ENCODE measurements around the gene ADAM12. TPM values are rescaled to one million over a fixed set of nuclear protein-coding genes. Genes with fewer than 3 reads are reported as not detected.

The ADAM12 gene
- total RNA-seq, 4 donors from 2014 or later, result under 0.01 to 60.8 (median 0.64) TPM; not detected in 1

DNA sequence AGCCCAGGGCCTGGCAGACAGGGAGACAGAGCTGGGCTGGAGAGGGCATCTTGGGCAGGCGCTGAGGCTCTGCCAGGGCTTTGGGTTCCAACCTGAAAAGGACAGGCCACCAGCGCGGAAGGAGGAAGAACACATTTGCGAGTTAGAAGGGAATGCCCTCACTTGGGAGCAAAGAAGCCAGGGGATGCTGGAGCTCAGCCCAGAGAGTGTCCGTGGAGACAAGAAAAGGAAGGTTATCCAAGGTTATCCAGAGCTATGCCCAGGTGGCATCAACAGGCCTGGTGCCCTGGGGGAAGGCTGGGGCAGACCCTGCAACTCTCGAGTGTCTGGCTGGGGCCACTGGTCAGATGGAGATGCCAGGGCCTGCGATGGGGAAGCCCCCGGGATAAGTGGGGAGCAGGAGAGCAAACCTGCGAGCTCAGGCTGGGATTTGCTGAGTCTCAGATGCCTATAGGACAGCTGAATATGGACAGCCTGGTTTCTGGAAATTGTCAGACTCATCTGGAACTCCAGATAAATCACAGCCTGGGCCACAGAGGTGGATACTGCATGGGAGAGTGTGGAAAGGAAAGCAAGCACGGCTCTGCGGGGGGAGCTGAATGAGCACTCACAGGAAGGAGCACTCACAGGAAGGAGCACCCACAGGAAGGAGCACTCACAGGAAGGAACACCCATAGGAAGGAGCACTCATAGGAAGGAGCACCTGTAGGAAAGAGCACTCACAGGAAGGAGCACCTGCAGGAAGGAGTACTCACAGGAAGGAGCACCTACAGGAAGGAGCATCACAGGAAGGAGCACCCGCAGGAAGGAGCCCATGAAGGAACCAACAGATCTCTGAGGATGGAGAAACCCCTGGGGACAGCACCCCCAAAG, 152.1 kb downstream of the ADAM12 start:
- no peaks in the 10 kb centered on the region for H3K4me1 ChIP-seq
- H3K27me3 ChIP-seq, result no peaks in the 10 kb centered on the region
- H3K4me3 ChIP-seq, result no peak overlapping the region
- DNase-seq, result no peak
- H3K27ac ChIP-seq, result no peak overlapping the region
- H3K36me3 ChIP-seq, result no peaks in the 10 kb centered on the region
- intact Hi-C loops (cut with DNase I; ENCODE audit: low total_unique reads), result no loop called here
- TF ChIP-seq, protein P1, sequence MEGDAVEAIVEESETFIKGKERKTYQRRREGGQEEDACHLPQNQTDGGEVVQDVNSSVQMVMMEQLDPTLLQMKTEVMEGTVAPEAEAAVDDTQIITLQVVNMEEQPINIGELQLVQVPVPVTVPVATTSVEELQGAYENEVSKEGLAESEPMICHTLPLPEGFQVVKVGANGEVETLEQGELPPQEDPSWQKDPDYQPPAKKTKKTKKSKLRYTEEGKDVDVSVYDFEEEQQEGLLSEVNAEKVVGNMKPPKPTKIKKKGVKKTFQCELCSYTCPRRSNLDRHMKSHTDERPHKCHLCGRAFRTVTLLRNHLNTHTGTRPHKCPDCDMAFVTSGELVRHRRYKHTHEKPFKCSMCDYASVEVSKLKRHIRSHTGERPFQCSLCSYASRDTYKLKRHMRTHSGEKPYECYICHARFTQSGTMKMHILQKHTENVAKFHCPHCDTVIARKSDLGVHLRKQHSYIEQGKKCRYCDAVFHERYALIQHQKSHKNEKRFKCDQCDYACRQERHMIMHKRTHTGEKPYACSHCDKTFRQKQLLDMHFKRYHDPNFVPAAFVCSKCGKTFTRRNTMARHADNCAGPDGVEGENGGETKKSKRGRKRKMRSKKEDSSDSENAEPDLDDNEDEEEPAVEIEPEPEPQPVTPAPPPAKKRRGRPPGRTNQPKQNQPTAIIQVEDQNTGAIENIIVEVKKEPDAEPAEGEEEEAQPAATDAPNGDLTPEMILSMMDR (IDR thresholded peaks at IDR 0.05), result no peak
- TF ChIP-seq POLR2A (IDR thresholded peaks at IDR 0.05), result no peak
- H3K9me3 ChIP-seq, result no peaks in the 10 kb centered on the region

DNA sequence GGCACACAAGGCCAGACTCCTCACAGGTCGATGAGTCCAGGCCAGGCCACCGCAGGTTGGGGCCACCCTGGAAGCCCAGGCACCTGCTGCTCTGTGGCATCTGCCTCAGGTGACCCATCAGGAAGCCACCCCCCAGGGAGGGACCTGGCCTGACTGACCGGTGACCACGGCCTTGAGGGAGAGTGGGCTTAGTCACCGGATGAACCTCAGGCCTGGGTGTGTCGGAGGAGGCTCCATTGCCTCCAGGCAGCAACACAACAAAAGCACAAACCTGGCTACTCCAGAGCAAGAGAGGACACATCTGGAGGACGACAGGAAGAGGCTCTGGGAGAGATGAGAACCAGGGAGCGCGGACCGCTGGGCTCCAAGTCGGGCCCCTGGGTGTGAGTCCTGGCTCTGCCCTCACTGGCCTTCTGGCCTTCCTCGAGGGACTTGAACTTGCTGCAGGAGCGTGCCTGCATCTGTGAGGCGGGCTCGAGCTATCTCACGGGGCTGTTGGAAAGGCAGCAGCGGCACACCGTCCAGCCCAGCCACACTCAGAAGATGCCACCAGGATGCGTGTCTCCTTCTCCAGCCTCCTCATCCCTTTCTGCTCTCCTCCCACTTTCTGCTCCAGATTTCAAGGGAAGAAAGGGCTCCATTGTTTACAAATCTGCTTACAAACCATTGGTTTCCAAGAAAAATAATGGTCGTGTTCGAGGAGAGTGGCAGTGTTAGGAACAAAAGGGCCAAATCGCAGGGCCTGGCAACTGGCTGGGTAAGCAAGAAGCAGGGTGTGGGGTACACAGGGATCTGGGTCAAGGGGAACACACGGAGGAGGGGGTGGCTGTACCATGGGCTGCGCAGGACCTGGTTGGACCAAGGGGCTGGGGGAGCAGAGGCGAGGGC, 152.9 kb downstream of the ADAM12 start:
- Histone ChIP-seq H3K27ac (no peak overlapping the region), H3K36me3 (no peaks in the 10 kb centered on the region), H3K27me3 (no peaks in the 10 kb centered on the region), H3K9me3 (no peaks in the 10 kb centered on the region), H3K4me3 (no peak overlapping the region), H3K4me1 (no peaks in the 10 kb centered on the region)
- DNase-seq, result no peak
- intact Hi-C loops (cut with DNase I; ENCODE audit: low total_unique reads), result no loop called here
- no peak for TF ChIP-seq POLR2A (IDR thresholded peaks at IDR 0.05)
- TF ChIP-seq, protein P1 (IDR thresholded peaks at IDR 0.05), result no peak

DNA sequence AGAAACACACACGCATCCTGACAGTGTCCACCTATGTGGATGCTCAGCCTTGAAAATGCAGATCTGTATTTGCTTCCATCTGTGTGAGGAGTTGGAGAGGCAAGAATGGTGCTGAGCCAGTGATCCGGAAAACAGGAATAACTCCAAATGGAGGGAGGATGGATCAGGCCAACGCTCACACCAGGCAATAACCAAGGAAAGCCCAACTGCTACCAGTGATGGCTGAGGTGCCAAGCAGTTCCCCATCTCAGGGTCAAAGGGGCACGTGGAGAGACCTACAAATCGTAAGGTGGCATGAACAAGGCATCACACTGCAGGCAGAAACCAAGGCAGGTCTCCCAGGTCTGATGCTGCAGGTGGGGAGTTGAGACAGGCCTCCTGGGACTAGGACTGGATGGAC, 153.6 kb downstream of the ADAM12 start:
- Histone ChIP-seq H3K4me1 (no peaks in the 10 kb centered on the region), H3K27ac (no peak overlapping the region), H3K27me3 (no peaks in the 10 kb centered on the region), H3K9me3 (no peaks in the 10 kb centered on the region), H3K36me3 (no peaks in the 10 kb centered on the region), H3K4me3 (no peak overlapping the region)
- intact Hi-C loops (cut with DNase I; ENCODE audit: low total_unique reads), result no loop called here
- DNase-seq, result no peak
- TF ChIP-seq, protein P1 (IDR thresholded peaks at IDR 0.05), result no peak
- TF ChIP-seq POLR2A (IDR thresholded peaks at IDR 0.05), result no peak

DNA sequence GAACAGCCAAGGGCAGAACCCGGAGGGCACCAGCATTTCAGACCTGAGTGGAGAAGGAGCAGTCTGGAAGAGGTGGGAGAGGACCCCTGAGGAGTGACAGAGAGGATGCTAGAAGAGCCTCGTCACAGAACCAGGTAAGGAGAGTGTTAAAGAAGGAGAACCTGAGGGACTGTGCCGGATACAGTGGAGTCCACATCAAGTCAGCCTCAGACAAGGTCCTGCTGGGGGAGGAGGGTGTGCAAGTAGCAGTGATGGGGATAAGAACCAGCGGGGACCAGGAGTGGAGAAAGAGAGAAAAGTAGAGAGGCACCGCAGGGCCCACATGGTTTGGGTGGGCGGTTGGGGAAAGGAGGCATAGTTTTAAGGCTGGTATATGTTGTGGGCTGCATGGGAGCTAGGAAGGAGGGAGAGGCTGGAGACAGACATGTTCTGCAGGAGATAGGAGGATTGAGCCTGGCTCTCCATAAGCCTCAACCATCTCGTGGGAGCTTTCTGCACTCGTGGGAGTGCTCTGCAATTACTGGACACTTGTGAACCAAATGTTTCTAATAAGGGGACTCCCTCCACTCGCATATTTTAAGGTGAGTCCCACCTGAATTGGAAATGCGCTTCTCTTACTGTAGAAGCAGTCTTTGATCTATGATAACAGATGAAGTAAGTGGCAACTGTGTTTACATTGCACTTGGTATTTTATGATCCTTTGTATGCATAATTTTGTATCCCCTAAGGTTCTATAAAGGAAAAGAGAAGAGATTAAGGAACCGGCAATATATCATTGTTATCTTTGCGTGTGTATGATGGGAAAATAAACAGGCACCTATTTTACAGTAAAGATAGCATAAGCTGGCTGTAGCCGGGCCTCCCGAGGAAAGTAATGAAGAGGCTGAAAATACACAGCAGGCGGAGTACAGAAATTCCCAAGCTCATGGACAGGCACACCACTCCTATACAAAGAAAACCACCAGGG, 154.8 kb downstream of the ADAM12 start:
- Histone ChIP-seq H3K4me1 (no peaks in the 10 kb centered on the region), H3K27ac (no peak overlapping the region), H3K9me3 (no peaks in the 10 kb centered on the region), H3K36me3 (no peaks in the 10 kb centered on the region), H3K27me3 (no peaks in the 10 kb centered on the region), H3K4me3 (no peak overlapping the region)
- TF ChIP-seq, protein P1 (IDR thresholded peaks at IDR 0.05), result no peak
- no peak for TF ChIP-seq POLR2A (IDR thresholded peaks at IDR 0.05)
- intact Hi-C loops (cut with DNase I; ENCODE audit: low total_unique reads), result no loop called here
- DNase-seq, result no peak

Measured in uterus (tissue), 4 donors.